GM06990 (cell line): ENCODE data around the gene AHRR.
"Not testable (repeated sequence)": the region's sequence is repeated elsewhere in the genome, so short reads cannot be mapped to it uniquely, and the experiment has no call there.

Experiments
- DNase-seq: peaks from one replicate; pipeline ENCODE4 v3.0.0-alpha.2; 2011; ENCODE audit not compliant: insufficient read length; ENCODE audit errors: extremely low read depth
- H3K27me3 ChIP-seq: replicated peaks from 2 replicates; pipeline ENCODE4 v1.6.0; 2011; ENCODE audit warnings: low read length; ENCODE audit not compliant: control insufficient read depth, insufficient read depth
- H3K36me3 ChIP-seq: 2 replicates; pipeline ENCODE4 v1.5.1; 2011; ENCODE audit warnings: low read length; ENCODE audit not compliant: control insufficient read depth, insufficient read depth
- H3K4me3 ChIP-seq: replicated peaks from 2 replicates; pipeline ENCODE4 v1.5.1; 2011; ENCODE audit warnings: low read depth, mild to moderate bottlenecking, control low read depth, low read length
- CTCF ChIP-seq: IDR thresholded peaks from 2 replicates; pipeline ENCODE4 v1.5.1; 2011; ENCODE audit warnings: low read length, control low read depth, mild to moderate bottlenecking, inconsistent platforms; ENCODE audit not compliant: insufficient read depth, poor library complexity, severe bottlenecking

Gene AHRR

GRCh38 chr5:470961-471749 lies 149.6 kb downstream of the AHRR start:
- Histone ChIP-seq H3K36me3 (peaks cover 8% of the 10 kb centered on the region), H3K4me3 (peak overlapping the region; percentile 79; the same call in 1 of the 2 replicates), H3K27me3 (no peaks in the 10 kb centered on the region)
- DNase-seq, result no peak
- no peak for TF ChIP-seq CTCF

GRCh38 chr5:471750-472058 lies 150.2 kb downstream of the AHRR start:
- Histone ChIP-seq H3K27me3 (no peaks in the 10 kb centered on the region), H3K4me3 (peak overlapping the region; percentile 79), H3K36me3 (peaks cover 6% of the 10 kb centered on the region)
- TF ChIP-seq CTCF, result no peak
- no peak for DNase-seq

GRCh38 chr5:472076-472655 lies 150.7 kb downstream of the AHRR start:
- DNase-seq, result no peak
- peaks cover 5% of the 10 kb centered on the region for H3K36me3 ChIP-seq
- no peaks in the 10 kb centered on the region for H3K27me3 ChIP-seq
- no peak for TF ChIP-seq CTCF
- peak overlapping the region; percentile 79 for H3K4me3 ChIP-seq

DNA sequence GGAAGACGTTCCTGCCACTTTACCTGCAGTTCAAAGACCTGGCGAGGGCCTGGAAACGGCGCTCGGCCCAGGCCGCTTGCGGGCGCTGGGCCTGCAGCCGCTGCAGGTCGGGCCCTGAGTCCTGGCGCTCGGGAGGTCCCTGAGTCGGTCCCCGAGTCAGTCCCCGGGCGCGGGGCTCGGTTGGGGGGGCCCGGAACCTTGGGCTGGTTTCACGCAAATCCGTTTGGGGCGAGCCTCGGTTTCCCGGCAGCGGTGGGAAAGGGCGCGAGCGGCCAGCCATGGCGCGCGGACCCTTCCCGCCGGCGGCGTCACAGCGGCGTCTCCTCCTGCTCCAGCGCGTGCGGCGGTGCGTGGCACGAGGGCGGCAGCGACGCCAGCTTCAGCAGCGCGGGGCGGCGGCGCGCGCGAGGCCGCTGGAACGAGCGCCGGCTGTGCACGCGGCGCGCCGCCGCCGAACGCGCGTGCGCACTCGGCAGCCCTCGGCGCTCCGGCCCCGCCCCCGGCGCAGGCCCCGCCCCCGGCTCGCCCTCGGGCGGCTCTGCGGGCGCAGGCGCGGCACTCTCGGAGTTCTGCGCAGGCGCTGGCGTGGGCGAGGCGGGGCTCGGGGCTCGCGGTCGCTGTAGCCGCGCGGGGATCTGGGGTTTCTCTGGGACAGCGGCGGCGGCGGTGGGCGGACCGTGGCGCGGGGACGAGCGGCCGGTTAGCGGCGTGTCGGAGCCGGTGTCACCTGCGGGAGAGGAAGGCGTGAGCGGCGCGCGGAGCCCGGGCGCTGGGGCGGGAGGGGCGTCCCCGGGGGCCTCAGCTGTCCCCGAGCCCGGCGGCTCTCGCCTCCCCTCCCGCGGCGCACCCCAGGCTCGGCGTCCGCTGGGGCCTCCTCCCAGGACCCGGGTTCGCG lies 151.4 kb downstream of the AHRR start:
- H3K36me3 ChIP-seq, result peaks cover 5% of the 10 kb centered on the region
- H3K4me3 ChIP-seq, result peak overlapping the region; percentile 80
- peak; percentile 89 for DNase-seq
- no peaks in the 10 kb centered on the region for H3K27me3 ChIP-seq
- no peak for TF ChIP-seq CTCF

- DNase-seq, result peak; percentile 63
- TF ChIP-seq CTCF, result no peak
- Histone ChIP-seq H3K4me3 (peak overlapping the region; percentile 80), H3K36me3 (peaks cover 5% of the 10 kb centered on the region), H3K27me3 (no peaks in the 10 kb centered on the region)
Observed at GRCh38 chr5:473551-474192, 152.2 kb downstream of the AHRR start.

DNA sequence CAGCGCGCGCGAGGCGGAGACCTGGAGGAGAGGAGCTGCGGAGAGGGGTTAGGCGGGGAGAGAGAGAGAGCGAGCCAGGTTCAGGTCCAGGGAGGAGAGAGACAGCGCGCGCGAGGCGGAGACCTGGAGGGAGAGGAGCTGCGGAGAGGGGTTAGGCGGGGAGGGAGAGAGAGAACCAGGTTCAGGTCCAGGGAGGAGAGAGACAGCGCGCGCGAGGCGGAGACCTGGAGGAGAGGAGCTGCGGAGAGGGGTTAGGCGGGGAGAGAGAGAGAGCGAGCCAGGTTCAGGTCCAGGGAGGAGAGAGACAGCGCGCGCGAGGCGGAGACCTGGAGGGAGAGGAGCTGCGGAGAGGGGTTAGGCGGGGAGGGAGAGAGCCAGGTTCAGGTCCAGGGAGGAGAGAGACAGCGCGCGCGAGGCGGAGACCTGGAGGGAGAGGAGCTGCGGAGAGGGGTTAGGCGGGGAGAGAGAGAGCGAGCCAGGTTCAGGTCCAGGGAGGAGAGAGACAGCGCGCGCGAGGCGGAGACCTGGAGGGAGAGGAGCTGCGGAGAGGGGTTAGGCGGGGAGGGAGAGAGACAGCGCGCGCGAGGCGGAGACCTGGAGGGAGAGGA lies 152.8 kb downstream of the AHRR start:
- DNase-seq, H3K36me3 ChIP-seq, H3K27me3 ChIP-seq: not testable (repeated sequence)
- peak overlapping the region; percentile 80 for H3K4me3 ChIP-seq
